GM04504 (cell line): ENCODE data around the gene DEGS2.

Experiments used
- DNase-seq: peaks from one replicate; pipeline ENCODE4 v3.0.0-alpha.2; 2012; ENCODE audit warnings: low read depth

DEGS2 gene

DNA sequence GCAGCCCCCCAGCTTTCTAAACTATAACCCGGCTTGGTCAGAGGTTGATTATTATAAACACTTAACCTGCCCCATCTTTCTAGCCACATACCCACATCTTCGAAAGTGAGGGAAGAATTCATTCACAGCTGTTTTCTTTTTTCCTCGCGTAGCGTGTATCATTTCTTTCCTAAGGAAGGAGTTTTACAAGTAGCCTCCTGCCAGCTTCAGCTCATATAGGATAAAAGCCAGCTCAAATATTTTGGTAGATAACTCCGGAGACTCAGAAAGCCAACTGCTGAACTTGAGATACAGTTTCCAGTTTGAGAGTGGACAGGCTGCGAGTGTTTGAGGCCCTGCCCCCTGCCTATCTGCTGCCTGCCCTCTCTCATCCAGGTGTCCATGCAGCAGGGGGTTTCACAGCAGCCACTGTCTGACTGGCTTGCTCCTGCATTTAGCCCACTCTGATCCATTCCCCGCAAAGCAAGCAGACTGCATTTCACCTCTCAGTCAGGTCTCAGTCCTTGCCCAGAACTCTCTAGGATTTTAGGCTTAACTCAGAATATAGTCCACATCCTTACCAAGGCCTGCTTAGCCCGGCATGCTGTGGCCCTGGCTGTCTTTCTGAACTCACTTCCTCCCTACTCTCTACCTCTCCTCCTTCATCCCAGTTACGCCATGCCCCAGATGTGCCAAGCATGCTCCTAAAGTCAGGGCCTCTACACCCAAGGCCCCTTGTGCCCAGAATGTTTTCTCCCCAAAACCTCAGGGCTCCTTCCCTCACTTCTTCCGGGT lies 47.3 kb downstream of the DEGS2 start:
- DNase-seq = no peak

DNA sequence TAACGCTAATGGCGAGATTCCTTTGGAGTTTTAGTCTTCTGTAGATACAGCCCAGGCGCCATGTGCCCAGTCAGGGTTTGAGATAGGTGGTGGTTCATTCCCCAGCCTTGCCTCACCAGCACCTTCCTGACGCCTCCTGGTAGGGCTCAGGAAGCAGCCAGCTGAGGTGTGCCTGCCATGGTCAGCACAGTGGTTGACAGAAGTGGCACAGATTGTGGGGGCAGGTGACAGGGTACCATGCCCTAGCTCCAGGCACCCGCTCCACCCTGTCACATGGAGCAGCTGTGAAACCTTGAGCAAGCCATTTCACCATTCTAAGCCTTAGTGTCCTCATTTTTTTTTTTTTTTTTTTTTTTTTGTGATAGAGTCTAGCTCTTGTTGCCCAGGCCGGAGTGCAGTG lies 48.6 kb downstream of the DEGS2 start:
- no peak for DNase-seq

DNA sequence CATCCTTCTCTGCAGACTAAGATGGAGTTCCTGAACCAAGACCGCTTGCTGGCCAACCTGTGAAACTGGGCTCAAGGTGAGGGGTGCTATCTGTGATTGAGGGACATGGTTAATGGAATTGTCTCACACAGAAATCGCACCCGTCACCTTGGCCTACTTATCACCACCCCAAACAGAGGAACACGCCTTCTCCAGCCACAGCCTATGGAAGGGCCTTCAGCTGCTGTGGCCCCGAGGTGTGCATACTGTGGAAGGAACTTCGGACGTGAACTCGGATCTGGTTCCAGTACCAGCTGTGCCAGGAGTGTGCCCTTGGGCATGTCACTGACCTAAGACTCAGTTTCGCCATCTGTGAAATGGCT lies 49.9 kb downstream of the DEGS2 start:
- DNase-seq = no peak

DNA sequence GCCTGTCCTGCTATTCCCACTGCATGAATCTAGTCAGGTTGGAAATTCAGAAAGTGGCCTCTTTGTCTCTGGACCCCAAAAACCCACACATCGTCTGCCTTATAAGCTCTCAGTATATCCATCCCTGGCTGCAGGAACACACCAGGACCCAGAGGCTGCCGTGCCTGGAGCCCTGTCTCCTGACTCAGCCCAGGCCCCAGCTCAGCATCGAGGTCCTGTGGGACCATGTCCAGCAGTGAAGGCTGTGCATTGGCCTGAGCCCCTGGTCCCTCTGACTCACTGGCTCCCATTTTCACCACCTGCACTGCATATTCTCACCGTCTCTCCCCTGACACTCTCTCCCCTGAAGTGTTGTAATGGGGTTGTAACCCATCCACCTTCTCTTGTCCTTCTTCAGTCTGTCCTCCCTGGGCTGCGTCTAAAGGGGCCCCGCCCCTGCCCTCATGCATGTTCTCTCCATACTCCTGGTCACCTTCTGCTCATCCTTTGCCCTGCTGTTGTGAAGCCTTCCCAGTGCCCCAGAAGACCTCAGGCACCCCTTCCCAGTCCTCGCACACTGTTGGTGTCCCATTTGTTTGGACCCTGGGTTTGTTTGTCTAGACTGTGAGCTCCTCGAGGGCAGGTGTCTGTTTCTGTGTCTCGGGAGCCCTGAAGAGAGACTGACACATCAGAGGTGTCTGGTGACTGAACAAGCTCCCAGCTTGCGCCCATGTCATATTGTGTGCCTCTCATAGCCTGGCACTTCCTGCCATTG lies 50.4 kb downstream of the DEGS2 start:
- DNase-seq = no peak

DNA sequence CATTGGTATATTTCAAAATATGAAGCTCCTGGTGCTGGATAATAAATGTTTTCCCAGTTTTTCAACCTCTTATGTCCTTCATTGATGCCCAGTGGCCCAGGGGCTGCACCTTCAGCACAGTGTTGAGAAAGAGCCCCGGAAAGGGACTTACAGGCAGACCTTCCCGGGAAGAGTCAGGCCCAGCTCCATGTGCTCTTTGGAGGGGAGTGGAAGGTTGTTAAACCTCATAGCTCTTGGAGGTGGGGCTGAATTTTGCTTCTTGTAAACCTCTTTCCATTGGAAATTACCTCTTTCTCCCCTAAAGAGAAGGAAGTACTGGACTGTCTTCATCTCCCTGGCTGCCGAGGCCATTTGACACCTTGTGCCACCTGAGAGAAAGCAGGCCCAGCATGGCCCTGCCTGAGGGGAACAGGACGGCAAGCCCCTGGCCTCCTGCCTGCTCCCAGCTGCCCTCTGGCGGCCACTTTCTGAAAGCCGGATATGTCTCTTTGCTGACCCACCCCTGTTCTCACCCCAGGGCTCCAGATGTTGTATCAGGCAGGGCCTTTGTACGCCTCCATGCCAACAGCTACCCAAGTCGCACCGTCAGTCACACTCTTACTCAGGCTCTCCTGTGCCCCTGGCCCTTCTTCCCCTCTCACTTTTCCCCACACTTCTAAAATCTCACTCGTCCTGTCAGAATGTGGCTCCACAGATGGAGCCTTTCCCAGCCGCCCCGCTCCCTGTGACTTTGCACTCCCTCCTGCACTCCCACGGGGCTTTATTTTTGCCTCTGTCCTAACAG lies 51.2 kb downstream of the DEGS2 start:
- no peak for DNase-seq

DNA sequence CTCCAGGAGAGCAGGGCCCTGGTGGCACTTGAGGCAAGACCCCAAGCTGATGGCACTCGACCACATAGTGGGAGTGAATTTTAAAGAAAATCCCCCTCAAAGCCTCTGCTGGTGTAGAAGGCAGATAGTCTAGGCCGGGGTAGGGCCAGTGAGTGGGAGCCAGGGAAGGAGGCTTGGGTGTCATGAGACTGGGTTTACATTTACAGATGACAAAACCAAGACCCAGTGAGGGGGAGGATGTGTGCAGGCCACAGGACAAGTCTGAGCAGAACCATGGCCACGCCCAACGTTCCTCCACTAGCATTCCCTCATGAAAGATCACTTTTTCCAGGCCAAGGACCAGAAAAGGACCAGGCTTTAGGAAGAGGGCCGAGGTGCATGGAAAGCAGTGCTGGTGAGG lies 52.2 kb downstream of the DEGS2 start:
- no peak for DNase-seq

DNA sequence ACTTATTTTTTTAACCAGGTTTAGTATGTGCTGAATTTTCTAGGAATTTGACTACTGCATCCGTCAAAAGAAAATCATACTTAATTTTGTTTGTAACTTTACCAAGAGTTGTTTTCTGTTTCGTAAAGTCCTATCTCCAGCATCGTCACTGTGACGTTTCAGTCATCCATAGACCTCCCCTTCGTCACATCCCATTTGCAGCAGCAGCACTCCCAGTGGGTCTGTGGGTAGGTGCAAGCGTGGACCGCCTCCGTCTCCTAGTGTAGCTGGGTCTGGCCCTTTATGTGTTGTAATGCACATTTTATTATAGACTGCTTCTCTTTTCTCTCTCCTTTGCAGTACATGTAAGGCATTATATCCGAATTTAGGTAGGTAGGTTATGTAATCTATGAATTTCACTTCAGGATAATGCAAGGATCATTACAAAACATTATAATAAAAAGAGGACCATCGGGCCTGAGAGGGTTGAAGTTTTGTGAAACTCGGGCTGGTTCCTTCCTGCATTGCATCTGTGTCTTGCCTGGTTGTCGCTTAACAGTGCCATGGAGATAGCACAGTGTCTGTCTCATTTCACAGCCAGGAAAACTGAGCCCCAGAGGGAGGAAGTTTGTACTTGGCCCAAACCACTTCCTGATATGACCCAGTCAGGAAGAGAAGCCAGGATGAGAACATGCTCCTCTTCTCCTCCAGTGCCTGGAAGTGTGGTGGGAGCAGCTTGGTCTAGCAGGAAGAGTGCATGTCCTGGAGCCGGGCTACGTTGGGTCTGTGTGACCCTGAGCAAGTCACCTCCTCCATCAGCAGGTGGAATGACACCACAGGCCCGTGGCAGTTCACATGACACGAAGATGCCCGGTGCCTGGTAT lies 53.0 kb downstream of the DEGS2 start:
- no peak for DNase-seq

DNA sequence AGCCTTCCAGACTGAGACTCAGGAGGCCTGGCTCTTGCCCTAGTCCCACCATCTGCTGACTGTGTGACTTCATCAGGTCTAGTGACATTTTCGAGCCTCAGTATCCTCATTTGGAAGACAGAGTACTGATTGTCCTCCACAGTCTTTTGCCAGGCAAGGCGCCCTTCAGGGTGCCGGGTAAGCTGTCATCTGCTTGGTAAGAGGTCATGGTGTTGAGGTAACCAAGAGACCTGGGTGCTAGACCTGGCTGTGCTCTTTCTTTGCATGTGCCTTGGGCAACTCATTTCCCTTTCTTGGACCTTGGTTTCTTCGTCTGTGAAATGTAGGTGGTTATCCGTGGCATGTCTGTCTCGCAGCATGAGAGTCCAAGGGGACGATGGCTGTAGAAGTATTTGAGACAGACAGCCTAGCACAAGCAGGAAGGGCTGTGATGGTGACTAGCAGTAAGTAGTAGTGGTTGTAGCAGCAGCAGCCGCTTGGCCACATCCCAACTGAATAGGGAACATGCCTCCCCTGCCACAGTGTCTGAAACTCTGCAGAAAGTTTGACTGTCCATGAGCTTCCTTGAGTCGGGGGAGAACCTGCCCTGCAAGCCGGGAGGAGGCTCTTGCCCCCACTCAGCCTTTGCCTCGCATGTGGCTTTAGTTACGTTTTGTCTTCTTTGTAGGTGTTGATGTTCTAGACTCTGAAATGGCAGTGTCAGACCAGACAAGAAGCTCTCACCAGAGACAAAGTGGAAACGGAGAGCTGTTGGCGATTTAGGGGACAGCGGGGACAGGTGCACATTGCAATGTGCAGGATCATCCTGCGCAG lies 53.9 kb downstream of the DEGS2 start:
- DNase-seq = no peak

DNA sequence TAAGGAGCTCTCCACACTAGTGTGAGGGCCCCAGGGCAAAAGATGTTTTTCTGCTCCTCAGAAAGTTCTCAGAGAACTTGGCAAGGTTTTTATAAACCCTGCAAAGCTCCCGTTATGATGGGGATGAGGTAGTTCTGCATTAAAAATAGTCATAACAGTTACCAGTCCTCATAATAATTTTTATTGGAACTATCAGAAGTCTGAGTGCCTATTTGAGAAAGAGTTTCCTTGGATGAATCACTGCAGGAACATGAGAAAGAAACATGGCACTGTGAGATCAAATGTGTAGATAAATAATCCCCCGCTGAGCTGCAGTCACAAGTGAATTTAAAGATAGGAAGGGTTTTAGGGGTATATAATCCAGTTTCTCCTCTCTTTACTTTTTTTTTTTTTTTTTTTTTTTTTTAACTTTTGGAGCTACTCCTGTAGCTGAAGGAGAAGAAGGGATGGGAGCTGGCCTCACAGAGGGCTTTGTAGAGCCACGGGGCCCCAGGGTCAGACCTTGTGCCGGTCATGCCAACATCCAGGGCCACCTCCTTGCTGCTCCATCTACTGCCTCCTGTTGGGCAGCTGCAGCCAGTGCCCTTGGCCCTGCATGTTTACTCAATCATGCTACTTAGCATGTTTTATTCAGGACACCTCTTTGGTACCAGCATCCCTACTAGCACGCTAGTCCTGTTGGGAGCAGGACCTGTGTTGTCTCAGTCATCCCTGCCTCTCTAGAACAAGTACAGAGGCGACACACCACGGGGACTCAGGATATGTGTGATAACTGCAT lies 54.7 kb downstream of the DEGS2 start:
- DNase-seq = peak; percentile 50

DNA sequence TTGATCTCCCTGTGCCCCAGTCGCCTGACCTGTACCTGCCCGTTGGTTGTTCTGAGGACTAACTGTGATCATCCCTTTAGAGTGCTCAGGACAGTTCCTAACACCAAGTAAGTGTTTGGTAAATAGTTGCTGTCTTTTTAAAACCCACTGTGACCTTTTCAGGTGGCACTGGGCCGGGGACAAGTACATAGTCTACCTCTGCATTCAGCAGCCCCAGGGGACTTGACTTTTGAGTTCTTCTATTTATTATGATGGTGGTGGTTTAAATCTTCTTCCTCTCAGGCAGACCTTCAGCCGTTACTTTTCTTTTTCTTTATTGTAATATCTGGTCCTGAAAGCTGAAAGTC lies 55.5 kb downstream of the DEGS2 start:
- no peak for DNase-seq

DNA sequence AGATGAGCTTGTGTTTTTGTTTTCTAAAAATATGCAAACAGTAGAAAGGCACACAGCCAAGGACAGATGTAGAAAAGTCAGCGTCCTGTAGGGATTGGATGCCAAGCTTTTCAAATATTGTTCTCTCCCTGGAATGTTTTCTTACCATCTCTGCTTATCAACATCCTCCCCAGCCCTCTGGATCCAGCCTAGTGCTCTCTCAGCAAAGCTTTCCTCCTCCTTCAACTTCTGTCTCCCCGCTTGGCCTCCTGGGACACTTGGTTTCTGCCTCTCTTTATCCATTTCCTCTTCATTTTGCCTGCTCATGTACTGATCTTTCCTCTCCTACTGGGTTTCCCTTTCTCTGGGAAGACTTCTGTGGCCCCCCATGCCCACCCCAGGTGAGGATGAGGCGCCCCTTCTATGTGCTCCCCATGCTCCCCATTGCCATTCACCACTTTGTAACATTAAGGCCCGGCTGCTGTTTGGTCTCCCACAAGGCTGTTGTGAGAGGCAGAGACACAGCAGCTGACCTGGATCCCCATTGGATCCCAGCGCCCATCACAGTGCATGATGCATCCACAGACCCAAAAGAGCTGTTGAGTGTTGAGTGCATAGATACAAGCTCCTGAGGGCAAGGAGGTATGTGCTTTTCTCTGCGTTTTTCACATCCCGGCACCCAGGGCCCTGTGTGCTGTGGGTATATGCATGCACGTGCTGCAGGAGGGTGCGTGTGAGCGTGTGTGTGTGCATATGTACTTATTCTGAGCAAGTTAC lies 56.0 kb downstream of the DEGS2 start:
- DNase-seq = no peak

DNA sequence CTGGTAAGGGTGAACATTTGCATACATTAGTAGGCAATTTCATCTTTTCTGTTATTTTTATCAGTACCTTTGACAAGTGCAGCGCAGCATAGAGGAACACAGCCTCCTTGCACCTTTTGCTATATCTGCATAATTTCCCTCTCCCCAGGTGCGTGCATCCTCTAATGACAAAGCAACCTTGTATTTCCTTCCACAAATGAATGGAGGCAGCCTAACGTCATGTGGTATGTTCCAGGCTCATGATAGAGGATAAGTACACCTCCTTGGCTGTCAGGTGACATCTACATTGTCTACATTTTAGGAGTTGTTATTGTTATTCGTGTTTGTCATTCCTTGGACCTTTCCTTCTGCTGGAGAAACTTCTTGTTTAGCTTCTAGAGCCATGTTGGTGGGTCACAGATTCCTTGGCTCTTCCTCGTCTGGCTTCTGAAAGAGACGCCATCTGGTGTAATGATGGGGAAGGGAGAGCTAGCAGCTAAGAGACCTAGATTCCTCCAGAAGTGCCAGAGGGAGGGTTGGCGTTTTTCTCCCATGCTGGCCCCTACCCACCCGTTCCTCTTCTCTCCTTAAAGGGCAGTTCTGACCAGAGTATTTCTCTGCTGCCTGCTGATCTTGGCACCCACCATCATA lies 57.2 kb downstream of the DEGS2 start:
- DNase-seq = no peak

DNA sequence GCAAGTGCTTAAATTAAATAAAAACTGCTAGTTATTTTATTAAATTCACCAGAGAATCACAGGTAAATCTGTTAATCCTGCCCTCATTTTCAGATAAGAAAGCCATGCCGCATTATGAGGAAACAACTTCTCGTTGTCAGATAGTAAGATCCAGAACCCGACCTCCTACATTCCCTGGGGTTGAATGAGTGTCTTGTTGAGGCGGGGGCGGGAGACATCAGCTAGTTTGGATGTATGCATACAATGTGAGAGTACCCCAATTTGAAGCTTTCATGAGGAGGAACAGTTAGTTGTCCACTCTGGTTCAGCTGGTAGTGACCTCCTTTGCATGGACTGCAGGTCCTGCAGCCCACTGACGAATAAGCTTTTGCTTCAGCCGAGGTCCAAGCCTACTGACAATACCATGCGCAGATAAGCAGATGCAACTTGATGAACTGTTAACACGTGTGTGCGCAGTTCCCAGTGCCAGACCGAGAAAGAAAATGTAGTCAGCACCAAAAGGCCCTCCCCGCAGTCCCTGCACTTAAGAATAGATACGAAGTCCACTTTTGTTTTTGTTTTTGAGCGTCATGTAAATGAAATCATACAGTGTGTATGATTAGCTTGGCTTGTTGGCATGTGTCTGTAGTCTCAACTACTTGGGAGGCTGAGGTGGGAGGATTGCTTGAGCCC lies 59.3 kb downstream of the DEGS2 start:
- no peak for DNase-seq

DNA sequence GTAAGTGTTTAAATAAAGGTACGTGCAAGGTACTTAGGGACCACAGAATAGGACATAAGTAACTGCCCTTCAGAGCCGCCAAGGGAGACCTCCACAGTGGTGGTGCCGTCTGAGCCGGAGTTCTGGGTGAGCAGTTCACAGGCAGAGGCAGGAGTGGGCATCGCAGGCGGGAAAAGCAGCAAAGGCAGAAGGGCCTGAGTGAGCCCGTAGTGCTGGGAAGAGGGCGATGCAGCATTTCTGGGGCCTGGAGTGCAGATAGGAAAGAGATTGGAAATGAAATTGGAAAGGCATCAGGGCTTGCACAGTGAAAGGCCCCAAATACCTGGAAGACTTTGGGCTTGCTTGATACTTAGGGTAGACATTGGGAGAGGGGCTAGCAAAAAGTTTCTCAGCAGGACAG lies 61.3 kb downstream of the DEGS2 start:
- no peak for DNase-seq

DNA sequence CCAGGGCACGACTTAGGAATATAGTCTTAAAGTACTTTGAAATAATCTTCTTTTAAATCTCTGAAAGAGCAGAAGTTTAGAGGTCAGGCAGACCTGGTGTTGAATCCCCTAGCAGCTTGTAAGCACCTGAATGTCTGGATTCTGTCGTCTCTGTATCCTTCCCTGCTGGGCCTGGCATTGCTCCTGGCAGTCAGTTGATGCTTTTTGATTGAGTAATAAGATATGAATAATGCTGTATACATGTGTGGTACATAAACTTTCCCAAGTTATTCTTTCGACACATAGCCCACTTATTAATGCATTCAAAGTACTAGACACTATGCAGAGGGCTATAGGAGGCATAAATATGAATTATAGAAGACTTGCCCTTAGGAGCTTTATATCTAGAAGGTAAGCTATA lies 62.8 kb downstream of the DEGS2 start:
- peak; percentile 50 for DNase-seq
